Activated CD4-positive, alpha-beta memory T cell treated with anti-CD3 and anti-CD28 coated beads, Interleukin-2, amount 10 ng/mL, durations not matched to agents 7 days and 5 days (primary cell): Measurements from ENCODE around the gene RIPK1. TPM values are rescaled to one million over a fixed set of nuclear protein-coding genes. Genes with fewer than 3 reads are reported as not detected.
A peak's percentile ranks its signal among the peaks of the same experiment; 100 is the strongest.

Source experiments
- CTCF ChIA-PET: fragments of 350-600 bp; sonication (Branson Sonifier 250); formaldehyde crosslinking; loops from one replicate; lab custom pipeline; 2021; ENCODE audit warnings: antibody characterized with exemption, inconsistent platforms; lab: Charles Lee
- POLR2A ChIA-PET: fragments of 350-600 bp; sonication (Branson Sonifier 250); formaldehyde crosslinking; loops from one replicate; lab custom pipeline; 2021; ENCODE audit warnings: antibody characterized with exemption; lab: Charles Lee
- DNase-seq: peaks from one replicate; pipeline ENCODE4 v3.0.0-alpha.2; 2020
- H3K27ac Mint-ChIP-seq: one replicate; pipeline ENCODE4 v1.8.0; 2021; ENCODE audit warnings: mild to moderate bottlenecking, mixed read lengths
- H3K27me3 Mint-ChIP-seq: one replicate; pipeline ENCODE4 v1.8.0; 2021; ENCODE audit warnings: mixed read lengths
- H3K36me3 Mint-ChIP-seq: one replicate; pipeline ENCODE4 v1.8.0; 2021; ENCODE audit warnings: low read depth, mixed read lengths
- H3K4me1 Mint-ChIP-seq: one replicate; pipeline ENCODE4 v1.8.0; 2021; ENCODE audit warnings: mixed read lengths
- H3K4me3 Mint-ChIP-seq: one replicate; pipeline ENCODE4 v1.8.0; 2021; ENCODE audit warnings: mild to moderate bottlenecking, mixed read lengths
- H3K9me3 Mint-ChIP-seq: one replicate; pipeline ENCODE4 v1.8.0; 2021; ENCODE audit warnings: mixed read lengths
- total RNA-seq, 2 experiments: library from RNA; stranded (reverse); gene quantifications; one replicate each; pipeline ENCODE4 v1.2.3, GENCODE V29; 2021

RIPK1 gene
- total RNA-seq, 2 experiments from 2014 or later, result 33.1 to 33.3 TPM

DNA sequence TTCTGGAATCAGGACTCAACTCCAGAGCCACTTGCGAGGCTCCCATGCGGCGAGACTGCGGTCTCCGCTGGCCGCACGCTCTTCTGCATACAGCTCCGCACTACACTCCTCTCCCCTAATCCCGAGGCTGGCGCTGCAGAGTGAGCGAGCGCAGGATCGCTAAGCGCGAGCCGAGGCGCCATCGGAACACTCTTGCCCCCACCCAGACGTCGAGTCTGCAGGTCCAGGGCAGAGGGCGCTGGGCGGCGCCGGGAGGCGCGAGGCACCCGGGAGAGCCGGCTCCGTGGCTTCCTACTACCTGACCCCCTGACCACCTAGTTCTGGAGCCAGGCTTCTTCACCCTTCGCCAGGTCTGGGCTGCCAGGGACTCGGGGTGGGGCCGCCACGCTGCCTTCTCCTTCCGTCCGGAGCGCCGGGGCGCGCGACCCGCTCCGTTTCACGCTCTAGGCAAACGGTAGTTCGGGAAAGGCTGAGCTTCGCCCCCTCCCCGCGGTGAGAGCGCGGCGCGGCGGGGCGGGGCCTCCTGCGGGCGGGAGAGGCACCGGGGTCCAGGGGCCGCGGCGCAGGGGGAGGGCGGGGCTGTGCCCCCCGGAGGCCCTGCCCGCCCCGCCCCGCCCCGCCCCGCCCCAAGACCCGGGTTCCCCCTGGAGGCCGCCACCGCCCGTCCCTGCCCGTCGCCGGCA is 94.4 kb downstream of the RIPK1 start:
- H3K4me1 Mint-ChIP-seq, result peaks cover 32% of the 10 kb centered on the region
- peak overlapping the region; percentile 62 for H3K27ac Mint-ChIP-seq
- no peaks in the 10 kb centered on the region for H3K9me3 Mint-ChIP-seq
- ChIA-PET POLR2A (interaction anchor here (0.6 to 1.3 kb wide), 3 partner anchors 14 to 95 kb away, joined by 3 to 5 read pairs (median 3); partner anchors contain the start of gene RIPK1), CTCF (interaction anchor here (0.6 to 1.2 kb wide), 3 partner anchors 41 to 334 kb away, joined by 3 to 5 read pairs (median 3); no protein-coding TSS in a partner anchor)
- peaks cover 50% of the 10 kb centered on the region for H3K27me3 Mint-ChIP-seq
- H3K36me3 Mint-ChIP-seq, result peaks cover 4% of the 10 kb centered on the region
- H3K4me3 Mint-ChIP-seq, result peak overlapping the region; percentile 75
- peak; percentile 56 for DNase-seq

DNA sequence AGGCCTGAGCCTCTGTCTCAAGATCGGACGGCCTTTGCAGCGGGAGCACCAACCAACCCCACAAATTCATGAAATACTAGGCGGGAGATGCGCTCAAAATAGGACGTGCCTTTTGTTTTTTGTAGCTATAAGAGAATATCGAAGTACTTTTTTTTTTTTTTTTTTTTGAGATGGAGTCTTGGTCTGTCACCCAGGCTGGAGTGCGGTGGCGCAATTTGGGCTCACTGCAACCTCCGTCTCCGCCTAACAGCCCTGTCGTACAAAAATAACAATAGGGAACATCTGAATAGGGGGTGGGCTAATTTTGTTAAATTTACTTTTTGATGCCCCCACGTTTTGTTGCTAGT is 94.9 kb downstream of the RIPK1 start:
- Mint-ChIP-seq H3K4me3 (peak overlapping the region; percentile 75), H3K27me3 (peaks cover 49% of the 10 kb centered on the region), H3K27ac (peak overlapping the region; percentile 62), H3K9me3 (no peaks in the 10 kb centered on the region), H3K36me3 (peaks cover 4% of the 10 kb centered on the region), H3K4me1 (peaks cover 30% of the 10 kb centered on the region)
- no peak for DNase-seq
- ChIA-PET POLR2A (interaction anchor here (0.6 to 1.3 kb wide), 4 partner anchors 13 to 96 kb away, joined by 3 to 5 read pairs (median 3); partner anchors contain the start of gene RIPK1), CTCF (no interaction called here)

DNA sequence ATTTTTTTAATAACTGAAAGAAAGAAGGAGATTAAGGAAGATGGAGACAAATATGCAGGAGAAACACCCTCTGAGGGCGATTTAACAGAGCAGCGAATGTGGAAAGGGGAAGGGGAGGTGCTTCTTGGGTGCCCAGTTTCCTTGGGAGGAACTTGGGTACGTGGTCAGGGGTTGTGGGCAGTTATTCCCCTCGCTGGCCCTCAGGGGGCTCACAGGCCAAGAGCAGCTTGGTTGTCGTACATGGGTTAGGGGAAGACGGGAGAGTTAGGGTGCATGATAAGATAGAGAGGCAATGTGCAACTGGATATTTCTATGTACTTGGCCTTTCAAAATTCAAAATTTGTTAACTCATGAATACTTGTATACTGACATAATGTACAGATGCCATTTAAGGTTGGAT is 96.1 kb downstream of the RIPK1 start:
- H3K36me3 Mint-ChIP-seq, result peaks cover 4% of the 10 kb centered on the region
- no peak for DNase-seq
- ChIA-PET POLR2A (no interaction called here), CTCF (no interaction called here)
- H3K9me3 Mint-ChIP-seq, result no peaks in the 10 kb centered on the region
- peaks cover 28% of the 10 kb centered on the region for H3K4me1 Mint-ChIP-seq
- H3K4me3 Mint-ChIP-seq, result no peak overlapping the region
- H3K27ac Mint-ChIP-seq, result no peak overlapping the region
- H3K27me3 Mint-ChIP-seq, result peaks cover 40% of the 10 kb centered on the region

Other genes starting within 250 kb of the RIPK1 start
- 10 to 100 TPM; 85.0 to 86.5 TPM for gene SERPINB1, start 226.6 kb upstream of the RIPK1 start, total RNA-seq
- gene SERPINB9, start 165.2 kb upstream of the RIPK1 start, total RNA-seq, result 10 to 100 TPM; 50.0 to 51.3 TPM
- 10 to 100 TPM; 19.8 to 20.1 TPM for gene SERPINB6, start 96.9 kb upstream of the RIPK1 start, total RNA-seq
- gene NQO2, start 68.6 kb upstream of the RIPK1 start, total RNA-seq, result 10 to 100 TPM; 37.7 to 38.4 TPM
- 1 to 10 TPM; 7.3 to 9.2 TPM for gene BPHL, start 50.2 kb downstream of the RIPK1 start, total RNA-seq
- gene TUBB2A, start 89.0 kb downstream of the RIPK1 start, total RNA-seq, result 1 to 10 TPM; 2.5 to 3.6 TPM
- not detected for gene TUBB2B, start 159.2 kb downstream of the RIPK1 start, total RNA-seq
- gene PSMG4, start 190.5 kb downstream of the RIPK1 start, total RNA-seq, result 10 to 100 TPM; 19.8 to 21.4 TPM